NCI-H2171 (cell line): Measurements from ENCODE around the gene SRSF6.
"Not testable (repeated sequence)": the region's sequence is repeated elsewhere in the genome, so short reads cannot be mapped to it uniquely, and the experiment has no call there.

Source experiments
- DNase-seq: peaks from one replicate; lab custom pipeline; 2025; lab: John Stamatoyannopoulos, UW

SRSF6 gene

DNA sequence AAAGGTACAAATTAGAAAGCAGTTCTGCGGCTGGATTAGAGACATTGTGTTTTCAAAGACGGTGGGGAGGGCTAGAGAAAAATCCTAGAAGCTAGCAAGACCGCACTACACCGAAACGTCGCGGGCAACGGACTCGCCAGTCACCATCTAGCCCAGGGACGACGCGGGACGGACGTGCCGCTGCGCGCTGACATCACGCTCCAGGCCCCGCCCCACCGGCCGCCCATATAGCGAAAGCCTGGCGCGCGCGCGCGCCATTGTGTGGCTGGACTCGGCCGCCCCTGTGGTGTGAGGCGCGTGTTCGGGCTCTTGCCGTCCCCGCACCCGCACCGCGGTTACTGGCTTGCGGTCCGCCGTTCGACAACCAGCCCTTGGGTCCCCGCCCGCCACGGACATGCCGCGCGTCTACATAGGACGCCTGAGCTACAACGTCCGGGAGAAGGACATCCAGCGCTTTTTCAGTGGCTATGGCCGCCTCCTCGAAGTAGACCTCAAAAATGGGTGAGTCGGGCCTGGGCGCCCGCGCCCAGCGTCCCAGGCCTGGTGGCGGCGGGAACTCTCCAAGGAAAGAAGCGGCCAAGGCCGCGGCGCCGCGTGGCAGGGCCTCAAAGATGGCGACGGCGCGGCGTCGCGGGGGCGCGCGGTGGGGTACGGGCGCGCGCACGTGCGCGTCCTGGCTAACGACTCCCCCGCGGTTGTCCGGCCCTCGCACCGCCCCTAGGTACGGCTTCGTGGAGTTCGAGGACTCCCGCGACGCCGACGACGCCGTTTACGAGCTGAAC lies at the start of gene SRSF6:
TSS of gene SRSF6 (plus strand) at position 257 of the 782 bp plus-strand sequence. CDS start at position 395, 138 bp downstream.
- DNase-seq = peak; percentile 94

DNA sequence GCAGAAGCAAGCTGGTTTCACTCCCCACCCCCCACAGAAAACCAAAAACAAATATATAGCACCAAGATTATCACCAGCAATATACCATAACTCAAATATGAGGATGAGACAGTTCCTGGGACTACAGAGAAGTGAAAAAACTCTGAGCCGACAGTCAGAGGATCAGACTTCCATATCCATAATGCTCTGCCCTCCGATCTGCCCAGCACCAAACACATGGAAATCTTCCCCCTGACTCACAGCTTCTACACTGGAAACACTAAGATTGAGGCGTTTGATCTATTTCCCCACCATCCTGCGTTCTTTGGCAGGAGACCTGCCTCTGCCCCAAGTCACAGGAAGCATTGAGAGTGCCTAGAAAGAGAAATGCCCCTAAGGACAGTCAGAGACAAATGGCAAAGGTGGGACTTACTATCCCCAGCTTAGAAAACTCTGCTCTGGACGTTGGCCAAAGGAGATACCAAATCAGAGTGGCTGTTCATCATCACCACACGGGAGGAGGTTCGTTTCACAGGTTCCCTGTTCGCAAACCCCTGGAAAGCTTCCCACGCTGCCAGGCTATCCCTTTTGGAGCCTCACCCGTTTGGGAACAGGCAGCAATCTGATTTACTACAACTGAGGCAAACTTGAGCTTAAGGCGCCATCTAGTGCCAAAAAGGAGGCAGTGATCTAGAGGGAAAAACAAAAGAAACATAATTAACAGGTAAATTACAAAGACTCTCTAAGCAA lies 48.7 kb upstream of the SRSF6 start:
- DNase-seq = peak; percentile 25

DNA sequence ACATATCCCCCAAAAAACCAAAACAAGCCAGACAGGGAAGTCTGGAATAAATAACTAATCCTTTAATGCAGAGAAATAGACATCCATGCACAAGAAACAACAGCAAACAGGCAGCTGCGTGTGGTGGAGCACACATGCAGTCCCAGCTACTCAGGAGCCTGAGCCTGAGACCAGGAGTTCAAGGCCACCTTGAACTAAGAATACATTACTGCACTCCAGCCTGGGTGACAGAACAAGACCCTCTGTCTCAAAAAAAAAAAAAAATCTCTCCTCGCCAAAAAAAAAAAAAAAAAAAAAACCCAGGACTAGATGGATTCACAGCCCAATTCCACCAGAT lies 48.2 kb upstream of the SRSF6 start:
- no peak for DNase-seq

DNA sequence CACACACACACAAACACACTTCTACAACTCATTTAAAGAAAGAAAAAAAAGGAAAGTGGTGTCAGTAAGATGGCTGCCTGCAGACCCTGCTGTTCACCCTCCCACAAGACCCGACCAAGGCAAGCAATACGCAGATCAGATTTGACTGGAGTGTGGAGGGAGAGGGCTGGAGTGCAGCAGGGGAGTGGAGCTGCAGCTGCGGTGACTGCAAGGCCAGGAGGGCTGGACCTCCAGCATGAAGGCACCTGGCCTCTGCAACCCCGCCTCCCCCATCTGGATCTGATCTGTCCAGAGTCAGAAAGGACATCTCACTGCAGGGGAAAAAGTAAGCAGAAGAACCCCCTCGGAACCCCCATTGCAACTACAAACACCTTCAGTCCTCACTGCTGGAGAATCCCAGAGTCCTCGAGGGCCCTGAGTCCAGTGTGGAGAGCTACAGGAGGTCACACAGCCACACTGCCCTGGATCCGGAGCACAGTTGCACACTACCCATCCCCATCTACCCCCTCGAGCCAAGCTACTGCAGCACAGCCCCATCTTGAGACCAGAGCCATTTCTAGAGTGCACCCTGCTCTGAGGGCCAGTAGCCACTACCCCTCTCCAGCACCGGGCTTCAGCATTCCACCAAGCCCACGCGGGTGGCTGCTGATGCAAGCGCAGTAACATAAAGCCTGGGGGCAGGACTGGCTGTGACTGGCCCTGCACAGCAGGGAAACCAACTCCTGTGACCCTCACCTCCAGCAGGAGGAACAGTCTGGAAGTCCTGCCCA lies 41.9 kb upstream of the SRSF6 start:
- DNase-seq = no peak

DNA sequence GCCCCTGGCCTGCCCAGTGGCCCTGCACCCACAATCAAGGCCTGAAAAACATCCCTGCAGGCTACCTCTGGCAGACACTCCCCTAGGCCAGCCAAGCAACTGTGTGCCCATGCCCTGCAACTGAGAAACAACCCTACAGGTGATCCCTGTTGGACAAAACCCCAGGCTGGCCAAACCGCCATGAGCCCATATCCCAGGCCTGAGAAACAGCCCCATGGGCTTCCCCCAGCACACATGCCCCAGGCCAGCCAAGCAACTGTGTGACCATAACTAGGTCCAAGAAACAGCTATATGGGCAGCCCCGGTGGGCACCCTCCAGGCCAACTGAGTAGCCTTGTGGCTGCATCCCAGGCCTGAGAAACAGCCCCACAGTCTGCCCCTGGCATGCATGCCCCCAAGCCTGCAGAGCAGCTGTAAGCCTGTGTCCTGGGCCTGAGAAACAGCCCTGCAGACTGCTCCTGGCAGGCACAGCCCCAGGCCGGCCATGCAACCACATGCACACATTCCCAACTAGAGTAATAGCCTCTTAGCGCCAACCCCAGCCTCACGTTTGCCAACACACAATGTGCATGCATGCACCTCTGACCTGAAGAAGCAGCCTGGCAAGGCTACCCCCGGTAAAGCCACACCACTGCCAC lies 41.0 kb upstream of the SRSF6 start:
- DNase-seq = no peak

DNA sequence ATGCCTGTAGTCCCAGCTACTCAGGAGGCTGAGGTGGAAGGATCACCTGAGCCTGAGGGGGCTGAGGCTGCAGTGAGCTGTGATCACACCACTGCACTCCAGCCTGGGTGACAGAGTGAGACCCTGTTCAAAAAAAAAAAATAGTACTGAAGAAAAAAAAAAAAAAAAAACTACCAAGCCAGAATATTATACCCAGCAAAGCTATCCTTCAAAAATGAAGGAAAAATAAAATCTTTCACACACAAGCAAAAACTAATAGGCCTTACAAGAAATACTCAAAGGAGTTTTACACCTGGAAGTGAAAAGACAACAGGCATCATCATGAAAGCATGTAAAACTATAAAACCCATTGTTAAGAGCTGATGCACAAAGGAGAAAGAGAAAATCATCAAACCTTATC lies 37.5 kb upstream of the SRSF6 start:
- DNase-seq = no peak

DNA sequence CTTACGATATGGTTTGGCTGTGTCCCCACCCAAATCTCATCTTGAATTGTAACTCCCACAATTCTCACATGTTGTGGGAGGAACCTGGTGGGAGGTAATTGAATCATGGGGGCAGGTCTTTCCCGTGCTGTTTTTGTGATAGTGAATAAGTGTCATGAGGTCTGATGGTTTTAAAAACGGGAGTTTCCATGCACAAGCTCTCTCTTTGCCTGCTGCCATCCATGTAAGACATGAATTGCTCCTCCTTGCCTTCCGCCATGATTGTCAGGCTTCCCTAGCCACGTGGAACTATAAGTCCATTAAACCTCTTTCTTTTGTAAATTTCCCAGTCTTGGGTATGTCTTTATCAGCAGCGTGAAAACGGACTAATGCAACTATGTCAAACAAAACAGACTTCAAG lies 36.8 kb upstream of the SRSF6 start:
- not testable (repeated sequence) for DNase-seq

DNA sequence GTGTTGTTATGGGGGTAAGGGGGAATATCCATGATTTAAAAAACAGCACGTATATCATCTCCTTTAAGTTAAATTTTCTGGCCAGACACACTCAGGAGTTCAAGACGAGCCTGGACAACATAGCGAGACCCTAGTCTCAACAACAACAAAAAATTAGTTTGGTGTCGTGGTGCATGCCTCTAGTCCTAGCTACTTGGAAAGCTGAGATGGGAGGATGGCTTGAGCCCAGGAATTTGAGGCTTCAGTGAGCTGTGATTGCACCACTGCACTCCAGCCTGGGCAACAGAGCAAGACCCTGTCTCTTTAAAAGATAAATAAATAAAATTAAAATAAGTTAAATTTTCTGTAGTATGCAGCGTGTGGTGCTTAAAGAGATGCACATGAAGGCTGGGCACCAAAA lies 31.5 kb upstream of the SRSF6 start:
- DNase-seq = no peak

DNA sequence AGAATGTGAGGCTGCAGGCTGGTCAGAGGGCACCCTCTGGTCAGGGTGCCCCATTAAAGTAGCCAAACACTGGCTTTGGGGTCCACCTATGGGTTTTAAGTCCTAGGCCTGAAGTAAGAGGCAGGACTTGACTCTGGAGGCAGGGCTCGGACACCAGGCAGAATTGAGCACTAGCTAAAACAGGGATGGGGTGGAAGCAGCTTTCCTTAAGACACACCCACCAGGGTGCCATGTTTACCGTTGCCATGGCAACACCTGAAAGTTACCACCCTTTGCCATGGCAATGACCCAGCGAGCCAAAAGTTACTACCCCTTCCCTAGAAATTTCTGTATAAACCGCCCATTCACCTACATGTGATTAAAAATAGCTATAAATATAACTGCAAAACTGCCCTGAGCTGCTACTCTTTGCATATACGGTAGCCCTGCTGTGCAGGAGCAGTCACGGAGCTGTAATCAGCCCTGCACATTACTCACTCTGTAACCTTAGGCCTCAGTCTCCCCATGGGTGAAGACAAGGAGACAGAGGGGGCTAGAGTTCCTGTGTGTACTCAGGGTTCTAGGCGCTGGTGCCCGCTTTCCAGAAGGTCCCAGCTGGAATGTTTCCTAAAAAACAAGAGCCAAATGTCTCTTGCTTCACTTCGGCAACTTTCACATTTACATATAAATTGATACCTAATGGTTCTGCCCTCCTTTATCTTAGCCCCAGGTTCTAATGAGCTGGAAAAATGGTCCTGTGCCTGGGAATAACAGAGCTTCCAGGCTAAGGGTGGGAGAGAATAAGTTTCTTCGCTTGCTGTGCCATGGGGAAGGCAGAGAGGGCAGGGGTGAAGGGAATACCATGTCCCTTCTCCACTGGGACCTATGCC lies 27.2 kb upstream of the SRSF6 start:
- no peak for DNase-seq

DNA sequence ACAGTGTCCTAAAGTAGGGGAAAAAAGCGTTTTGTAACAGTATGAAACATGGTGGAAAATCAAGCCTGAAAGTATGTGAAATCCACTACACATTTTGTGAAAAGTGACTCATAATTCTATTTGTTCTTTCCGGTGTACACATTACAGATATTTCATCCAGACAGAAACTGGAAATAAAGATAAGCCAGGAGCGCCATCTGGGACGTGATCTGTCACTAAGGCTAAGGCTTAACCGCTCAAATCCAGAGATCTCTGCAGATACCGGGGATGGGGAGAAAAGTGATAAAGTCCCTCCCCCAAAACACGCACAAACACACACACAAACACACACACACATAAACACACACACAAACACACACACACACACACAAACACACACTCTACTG lies 26.6 kb upstream of the SRSF6 start:
- no peak for DNase-seq

DNA sequence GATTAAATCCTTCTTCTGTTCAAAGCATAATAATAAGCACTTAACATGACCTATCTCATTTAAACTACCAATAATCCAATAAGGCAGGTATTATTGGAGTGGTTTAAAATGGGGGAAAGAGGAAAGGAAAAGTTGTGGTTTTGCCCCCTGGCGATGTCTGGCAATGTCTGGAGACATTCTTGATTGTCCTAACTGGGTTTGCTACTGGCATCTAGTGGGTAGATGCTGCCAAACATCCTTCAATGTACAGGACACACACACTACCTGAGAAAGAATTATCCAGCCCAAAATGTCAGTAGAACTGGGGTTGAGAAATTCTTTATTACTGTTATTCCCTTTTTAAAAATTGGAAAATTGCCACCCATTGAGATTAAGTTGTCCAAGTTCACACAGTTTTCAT lies 25.2 kb upstream of the SRSF6 start:
- no peak for DNase-seq

DNA sequence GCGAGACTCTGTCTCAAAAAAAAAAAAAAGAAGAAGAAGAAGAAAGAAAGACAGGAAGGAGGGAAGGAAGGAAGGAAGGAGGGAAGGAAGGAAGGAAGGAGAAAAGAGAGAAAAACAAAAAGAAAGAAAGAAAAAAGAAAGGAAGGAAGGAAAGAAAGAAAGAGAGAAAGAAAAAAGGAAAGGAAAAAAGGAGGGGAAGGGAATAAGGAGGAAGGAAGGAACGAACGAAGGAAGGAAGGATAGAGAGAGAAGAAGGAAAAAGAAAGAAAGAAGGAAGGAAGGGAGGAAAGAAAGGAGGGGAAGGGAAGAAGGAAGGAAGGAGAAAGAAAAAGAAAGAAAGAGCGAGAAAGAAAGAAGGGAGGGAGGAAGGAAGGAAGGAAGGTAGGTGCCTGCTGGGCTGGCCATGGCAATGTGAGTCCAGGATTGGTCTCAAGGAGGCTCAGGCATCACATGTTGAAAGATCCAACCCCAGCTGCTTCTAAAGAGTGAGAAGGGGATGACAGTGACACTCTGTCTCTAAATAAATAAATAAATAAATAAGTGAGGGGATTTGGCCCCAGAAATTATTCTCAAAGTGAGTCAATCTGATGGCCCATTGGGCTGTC lies 24.3 kb upstream of the SRSF6 start:
- DNase-seq = no peak

DNA sequence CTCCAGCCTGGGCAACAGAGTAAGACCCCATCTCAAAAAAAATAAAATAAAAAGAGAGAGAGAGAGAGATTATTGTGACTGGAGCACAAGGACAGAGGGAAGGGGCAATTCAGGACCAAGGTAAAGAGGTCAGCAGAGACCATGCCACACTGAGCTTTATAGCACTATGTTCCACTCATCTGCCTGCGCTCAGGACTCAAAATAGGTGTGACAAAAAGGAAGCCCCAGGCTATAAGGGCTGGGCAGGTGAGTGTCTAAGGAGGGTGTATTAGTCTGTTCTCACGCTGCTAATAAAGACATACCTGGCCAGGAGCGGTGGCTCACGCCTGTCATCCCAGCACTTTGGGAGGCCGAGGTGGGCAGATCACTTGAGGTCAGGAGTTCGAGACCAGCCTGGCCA lies 23.1 kb upstream of the SRSF6 start:
- DNase-seq = no peak

DNA sequence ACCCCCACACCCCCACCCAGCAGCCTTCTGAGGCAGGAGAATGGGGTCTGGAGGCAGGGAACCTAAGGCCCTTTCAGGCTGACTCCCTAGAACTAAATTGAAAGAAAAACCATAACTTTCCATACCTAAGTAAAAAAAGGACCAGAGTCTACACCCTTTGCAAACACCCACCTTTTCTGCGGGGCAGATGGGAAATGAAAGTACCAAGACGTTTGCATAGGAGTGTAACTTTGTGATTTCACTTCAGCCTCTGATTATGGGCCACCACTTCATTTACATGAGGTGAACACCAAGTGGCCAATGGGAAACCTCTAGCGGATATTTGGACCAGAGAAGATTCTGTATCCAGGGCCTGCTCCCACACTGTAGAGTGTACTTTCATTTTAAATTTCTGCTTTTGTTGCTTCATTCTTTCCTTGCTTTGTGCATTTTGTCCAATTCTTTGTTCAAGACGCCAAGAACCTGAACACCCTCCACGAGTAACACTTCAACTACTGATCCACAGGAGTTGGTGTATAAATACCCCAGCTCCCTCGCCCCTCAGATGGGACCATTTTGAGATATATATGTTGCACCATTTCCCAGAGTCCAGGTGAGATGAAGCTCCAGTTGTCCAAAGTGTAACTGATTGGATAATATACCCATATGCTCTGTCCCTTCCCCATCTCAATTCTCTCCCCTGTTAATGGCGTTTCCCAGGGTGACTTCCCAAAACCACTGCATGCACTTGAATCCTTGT lies 18.9 kb upstream of the SRSF6 start:
- no peak for DNase-seq

DNA sequence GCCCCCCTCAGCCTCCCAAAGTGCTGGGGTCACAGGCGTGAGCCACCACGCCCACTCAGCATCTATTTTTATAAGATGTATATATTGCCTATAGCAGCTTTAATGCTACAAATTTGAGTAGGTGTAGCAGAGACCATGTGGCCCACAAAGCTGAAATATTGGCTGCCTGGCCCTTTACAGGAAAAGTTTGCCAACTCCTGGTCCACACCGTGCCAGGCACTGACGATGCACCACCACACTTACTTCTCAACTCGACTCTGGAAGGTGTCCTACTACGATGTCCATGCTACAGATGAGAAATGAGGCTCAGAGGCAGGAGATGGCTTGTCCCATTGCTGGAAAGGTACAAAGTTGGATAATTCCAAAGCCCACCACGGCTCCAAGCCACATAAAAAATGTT lies 17.2 kb upstream of the SRSF6 start:
- DNase-seq = no peak

DNA sequence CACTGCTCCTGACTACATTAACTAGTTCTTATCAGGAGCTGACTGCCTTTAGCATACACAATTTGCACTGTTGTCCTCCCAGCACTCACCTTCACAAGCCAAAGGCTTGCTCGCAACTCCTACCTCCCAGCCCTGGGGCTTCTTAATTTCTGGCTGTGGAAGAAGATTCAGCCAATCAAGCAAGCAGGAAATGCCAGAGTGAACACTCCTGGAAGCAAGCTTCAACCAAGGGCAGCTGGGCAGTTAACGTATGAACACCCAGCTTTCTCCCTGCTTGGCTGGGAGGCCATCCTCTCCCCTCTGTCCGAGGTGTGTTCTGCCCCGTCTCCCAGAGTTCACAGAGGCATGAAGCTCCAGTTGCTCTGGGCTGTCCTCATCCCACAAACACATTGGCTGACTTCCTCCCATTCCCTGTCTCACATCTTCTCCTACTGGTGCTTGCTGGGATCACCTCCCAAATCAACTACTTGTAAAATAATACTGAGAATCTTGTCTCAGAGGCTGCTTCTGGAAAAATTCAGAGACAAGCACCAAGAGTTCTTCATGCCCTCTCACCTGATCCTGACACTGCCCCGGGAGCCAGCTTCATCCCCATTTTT lies 15.3 kb upstream of the SRSF6 start:
- no peak for DNase-seq

DNA sequence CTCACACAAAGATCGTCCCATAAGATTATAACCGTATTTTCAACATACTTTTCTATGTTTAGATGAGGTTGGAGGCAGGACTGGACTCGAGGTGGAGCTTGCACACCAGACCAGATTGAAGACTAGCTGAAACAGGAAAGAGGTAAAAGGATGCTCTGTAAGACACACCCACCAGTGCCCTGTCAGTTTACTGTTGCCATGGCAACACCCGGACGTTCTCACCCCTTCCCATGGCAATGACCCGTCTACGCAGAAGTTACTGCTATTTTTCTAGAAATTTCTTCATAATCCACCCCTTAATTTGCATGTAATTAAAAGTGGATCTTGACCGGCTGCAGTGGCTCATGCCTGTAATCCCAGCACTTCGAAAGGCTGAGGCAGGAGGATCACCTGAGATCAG lies 13.6 kb upstream of the SRSF6 start:
- DNase-seq = no peak

DNA sequence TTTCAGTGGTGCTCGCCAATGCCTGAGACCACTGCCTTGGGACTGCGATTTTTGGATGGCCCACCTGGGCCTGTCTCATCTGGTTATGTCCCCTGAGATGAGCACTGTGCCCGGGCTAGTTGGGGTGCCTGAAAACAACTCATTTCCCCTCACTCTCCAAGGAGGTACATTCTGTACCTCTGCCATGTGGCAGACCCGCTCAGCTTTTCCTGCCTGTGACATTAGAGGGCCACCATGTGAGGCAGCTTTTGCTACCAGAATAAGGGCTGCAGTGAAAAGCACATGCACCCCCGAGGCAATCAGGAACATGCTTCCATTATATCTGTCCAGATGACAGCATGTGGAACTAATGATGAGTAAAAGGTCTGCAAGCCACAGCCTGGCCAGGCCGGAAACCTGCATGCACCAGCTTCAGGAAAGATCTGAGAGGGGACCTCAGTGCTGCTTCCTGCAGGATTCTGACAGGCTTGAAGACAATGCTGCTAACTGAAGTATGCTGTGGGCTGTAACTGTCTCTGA lies 11.3 kb upstream of the SRSF6 start:
- no peak for DNase-seq

DNA sequence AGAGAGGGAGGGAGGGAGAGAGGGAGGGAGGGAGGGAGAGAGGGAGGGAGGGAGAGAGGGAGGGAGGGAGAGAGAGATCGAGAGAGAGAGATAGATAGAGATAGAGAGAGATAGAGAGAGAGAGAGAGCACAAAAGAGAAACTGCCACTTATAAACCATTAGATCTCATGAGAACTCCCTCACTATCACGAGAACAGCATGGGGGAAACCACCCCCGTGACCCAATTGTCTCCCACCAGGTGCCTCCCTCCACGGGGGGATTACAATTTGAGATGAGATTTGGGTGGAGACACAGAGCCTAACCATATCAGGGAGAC lies 9.3 kb upstream of the SRSF6 start:
- DNase-seq = not testable (repeated sequence)
